ENCODE measurements around the gene LY6G6D. TPM values are rescaled to one million over a fixed set of nuclear protein-coding genes. Genes with fewer than 3 reads are reported as not detected.
A peak's percentile ranks its signal among the peaks of the same experiment; 100 is the strongest.

LY6G6D gene
- total and polyA plus RNA-seq, 2 donors (not counting 1 experiment from before 2014, with no cell fraction given), result not detected

GRCh38 chr6:31740397-31741223 is 25.5 kb downstream of the LY6G6D start:
- H3K27ac ChIP-seq (ENCODE audit: insufficient read depth, low read length), result peak overlapping the region; percentile 79
- H3K4me1 ChIP-seq (ENCODE audit: control insufficient read depth, extremely low read depth, insufficient read depth, low read length), result peaks cover 22% of the 10 kb centered on the region
- peaks cover 21% of the 10 kb centered on the region for H3K79me2 ChIP-seq (ENCODE audit: control insufficient read depth, insufficient read depth, low read length)
- H3K4me3 ChIP-seq (replicated peaks in 1 of 4; ENCODE audit: control extremely low read depth in 1 of 4, insufficient read depth in 1 of 4, low read depth in 3 of 4, low read length in 4 of 4), result peak overlapping the region; percentile 79 to 91 (median 87)
- no peak for DNase-seq (ENCODE audit: low read depth in 2 of 2)
- peak overlapping the region; percentile 86 for H3K4me2 ChIP-seq (ENCODE audit: extremely low read depth, insufficient read depth, low read length)
- peaks cover 2% of the 10 kb centered on the region for H3K36me3 ChIP-seq (ENCODE audit: control insufficient read depth, insufficient read depth, low read length)
- no peaks in the 10 kb centered on the region for H3K9me3 ChIP-seq (ENCODE audit: control insufficient read depth, insufficient read depth, low read depth, low read length)
- H3K9ac ChIP-seq (ENCODE audit: insufficient read depth, low read length), result peak overlapping the region; percentile 73
- no peaks in the 10 kb centered on the region for H3K27me3 ChIP-seq (ENCODE audit: control insufficient read depth, insufficient read depth, low read length)
- H4K20me1 ChIP-seq (ENCODE audit: control insufficient read depth, extremely low read depth, insufficient read depth, low read length), result no peaks in the 10 kb centered on the region
- H2AFZ ChIP-seq (ENCODE audit: low read length), result peak overlapping the region; percentile 81
- TF ChIP-seq CTCF (conservative IDR thresholded peaks at IDR 0.05 in 1 of 2, IDR thresholded peaks at IDR 0.05 in 1 of 2; ENCODE audit: low read depth in 1 of 2, low read length in 2 of 2), result no peak
- TF ChIP-seq EZH2 (IDR thresholded peaks at IDR 0.05; ENCODE audit: low read length, missing control alignments), result no peak

DNA sequence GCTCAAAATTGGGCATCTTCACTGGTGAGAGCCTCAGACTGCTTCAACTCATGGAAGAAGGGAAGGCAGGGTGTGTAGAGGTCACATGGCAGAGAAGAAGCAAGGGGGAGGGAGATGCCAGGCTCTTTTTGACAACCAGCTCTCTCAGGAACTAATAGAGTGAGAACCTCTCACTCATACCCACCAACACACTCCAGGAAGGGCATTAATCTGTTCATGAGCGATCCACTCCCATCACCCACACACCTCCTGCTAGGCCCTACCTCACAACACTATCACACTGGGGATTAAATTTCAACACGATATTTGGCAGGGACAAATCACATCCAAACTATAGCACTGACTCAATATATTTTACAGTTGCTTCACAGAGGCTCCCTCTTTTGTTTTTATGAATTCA is 26.7 kb downstream of the LY6G6D start:
- Histone ChIP-seq H3K79me2 (ENCODE audit: control insufficient read depth, insufficient read depth, low read length) (peaks cover 9% of the 10 kb centered on the region), H3K4me2 (ENCODE audit: extremely low read depth, insufficient read depth, low read length) (no peak overlapping the region), H3K27ac (ENCODE audit: insufficient read depth, low read length) (no peak overlapping the region), H3K4me3 (replicated peaks in 1 of 4; ENCODE audit: control extremely low read depth in 1 of 4, insufficient read depth in 1 of 4, low read depth in 3 of 4, low read length in 4 of 4) (no peak overlapping the region), H3K4me1 (ENCODE audit: control insufficient read depth, extremely low read depth, insufficient read depth, low read length) (peaks cover 20% of the 10 kb centered on the region), H4K20me1 (ENCODE audit: control insufficient read depth, extremely low read depth, insufficient read depth, low read length) (no peaks in the 10 kb centered on the region), H2AFZ (ENCODE audit: low read length) (no peak overlapping the region), H3K9me3 (ENCODE audit: control insufficient read depth, insufficient read depth, low read depth, low read length) (no peaks in the 10 kb centered on the region), H3K9ac (ENCODE audit: insufficient read depth, low read length) (no peak overlapping the region), H3K27me3 (ENCODE audit: control insufficient read depth, insufficient read depth, low read length) (no peaks in the 10 kb centered on the region), H3K36me3 (ENCODE audit: control insufficient read depth, insufficient read depth, low read length) (peaks cover 2% of the 10 kb centered on the region)
- no peak for DNase-seq (ENCODE audit: low read depth in 2 of 2)
- no peak for TF ChIP-seq EZH2 (IDR thresholded peaks at IDR 0.05; ENCODE audit: low read length, missing control alignments)
- TF ChIP-seq CTCF (conservative IDR thresholded peaks at IDR 0.05 in 1 of 2, IDR thresholded peaks at IDR 0.05 in 1 of 2; ENCODE audit: low read depth in 1 of 2, low read length in 2 of 2), result no peak

- H3K9ac ChIP-seq (ENCODE audit: insufficient read depth, low read length), result no peak overlapping the region
- H2AFZ ChIP-seq (ENCODE audit: low read length), result no peak overlapping the region
- no peaks in the 10 kb centered on the region for H4K20me1 ChIP-seq (ENCODE audit: control insufficient read depth, extremely low read depth, insufficient read depth, low read length)
- H3K27ac ChIP-seq (ENCODE audit: insufficient read depth, low read length), result no peak overlapping the region
- no peak overlapping the region for H3K4me2 ChIP-seq (ENCODE audit: extremely low read depth, insufficient read depth, low read length)
- no peak for DNase-seq (ENCODE audit: low read depth in 2 of 2)
- H3K9me3 ChIP-seq (ENCODE audit: control insufficient read depth, insufficient read depth, low read depth, low read length), result no peaks in the 10 kb centered on the region
- H3K4me1 ChIP-seq (ENCODE audit: control insufficient read depth, extremely low read depth, insufficient read depth, low read length), result peaks cover 17% of the 10 kb centered on the region
- H3K4me3 ChIP-seq (replicated peaks in 1 of 4; ENCODE audit: control extremely low read depth in 1 of 4, insufficient read depth in 1 of 4, low read depth in 3 of 4, low read length in 4 of 4), result no peak overlapping the region
- H3K36me3 ChIP-seq (ENCODE audit: control insufficient read depth, insufficient read depth, low read length), result peaks cover 4% of the 10 kb centered on the region
- no peaks in the 10 kb centered on the region for H3K27me3 ChIP-seq (ENCODE audit: control insufficient read depth, insufficient read depth, low read length)
- H3K79me2 ChIP-seq (ENCODE audit: control insufficient read depth, insufficient read depth, low read length), result peaks cover 7% of the 10 kb centered on the region
- TF ChIP-seq EZH2 (IDR thresholded peaks at IDR 0.05; ENCODE audit: low read length, missing control alignments) (no peak), CTCF (conservative IDR thresholded peaks at IDR 0.05 in 1 of 2, IDR thresholded peaks at IDR 0.05 in 1 of 2; ENCODE audit: low read depth in 1 of 2, low read length in 2 of 2) (no peak)
These were observed 27.7 kb downstream of the LY6G6D start for GRCh38 chr6:31742894-31743293.

Measured in fibroblast of lung (primary cell).